OCI-LY1 (cell line): Measurements from ENCODE around the gene SLC16A2.

ENCODE experiments used
- H2AFZ ChIP-seq: fragments of 200-600 bp; sonication (generic), shearing (Covaris generic); 2 replicates; pipeline ENCODE4 v1.6.0; 2014; ENCODE audit warnings: antibody characterized with exemption, mild to moderate bottlenecking, low read length
- H3F3A ChIP-seq: fragments of 200-600 bp; sonication (generic), shearing (Covaris generic); 2 replicates; pipeline ENCODE4 v1.6.0; 2014; ENCODE audit warnings: mild to moderate bottlenecking, antibody characterized with exemption, low read length, moderate library complexity; ENCODE audit not compliant: insufficient read depth
- H3K27ac ChIP-seq: fragments of 200-600 bp; sonication (generic); 2 replicates; pipeline ENCODE4 v1.5.1; 2014; ENCODE audit warnings: low read length, mixed run types, mild to moderate bottlenecking, low read depth; ENCODE audit not compliant: poor library complexity, severe bottlenecking
- H3K27me3 ChIP-seq: fragments of 200-600 bp; sonication (generic); 2 replicates; pipeline ENCODE4 v1.6.0; 2014; ENCODE audit warnings: antibody characterized with exemption, mild to moderate bottlenecking, low read length, moderate library complexity; ENCODE audit not compliant: insufficient read depth
- H3K36me3 ChIP-seq: fragments of 200-600 bp; sonication (generic); 2 replicates; pipeline ENCODE4 v1.6.1; 2014; ENCODE audit warnings: mild to moderate bottlenecking, antibody characterized with exemption, low read length, moderate library complexity, mixed read lengths; ENCODE audit not compliant: insufficient read depth
- H3K4me1 ChIP-seq: fragments of 200-600 bp; sonication (generic); 2 replicates; pipeline ENCODE4 v1.5.1; 2014; ENCODE audit warnings: mild to moderate bottlenecking, low read length, moderate library complexity; ENCODE audit not compliant: insufficient read depth, severe bottlenecking
- H3K4me2 ChIP-seq: fragments of 200-600 bp; sonication (generic), shearing (Covaris generic); 2 replicates; pipeline ENCODE4 v1.6.1; 2014; ENCODE audit warnings: low read length
- H3K4me3 ChIP-seq: fragments of 200-600 bp; sonication (generic); 2 replicates; pipeline ENCODE4 v1.5.1; 2014; ENCODE audit warnings: low read length, low read depth, mild to moderate bottlenecking, mixed read lengths; ENCODE audit not compliant: poor library complexity, severe bottlenecking
- H3K79me2 ChIP-seq: fragments of 200-600 bp; shearing (Covaris generic); 2 replicates; pipeline ENCODE4 v1.6.1; 2016; ENCODE audit warnings: mixed run types, low read length, mixed read lengths; ENCODE audit not compliant: insufficient read depth
- H3K9ac ChIP-seq: fragments of 200-600 bp; sonication (generic), shearing (Covaris generic); 2 replicates; pipeline ENCODE4 v1.6.1; 2014; ENCODE audit warnings: mild to moderate bottlenecking, low read length, mixed read lengths
- H3K9me2 ChIP-seq: fragments of 200-600 bp; sonication (generic), shearing (Covaris generic); 2 replicates; pipeline ENCODE4 v1.6.1; 2014; ENCODE audit warnings: low read depth, mild to moderate bottlenecking, low read length, mixed read lengths
- H3K9me3 ChIP-seq: fragments of 200-600 bp; shearing (Covaris generic); 2 replicates; pipeline ENCODE4 v1.6.1; 2014; ENCODE audit warnings: low read length, mixed read lengths
- H4K20me1 ChIP-seq: fragments of 200-600 bp; sonication (generic), shearing (Covaris generic); 2 replicates; pipeline ENCODE4 v1.6.0; 2016; ENCODE audit warnings: mild to moderate bottlenecking, low read length; ENCODE audit not compliant: insufficient read depth
- CTCF ChIP-seq: fragments of 200-600 bp; sonication (generic), shearing (Covaris generic); IDR thresholded peaks from 2 replicates; pipeline ENCODE4 v1.5.1; 2017; ENCODE audit warnings: mild to moderate bottlenecking, antibody characterized with exemption, low read length, moderate library complexity, mixed read lengths
- EZH2 ChIP-seq: fragments of 200-600 bp; sonication (generic), shearing (Covaris generic); IDR thresholded peaks from 2 replicates; pipeline ENCODE4 v1.8.0; 2017; ENCODE audit warnings: borderline replicate concordance, mixed run types, mild to moderate bottlenecking, antibody characterized with exemption, low read length, moderate library complexity, mixed read lengths

SLC16A2 gene

GRCh38 chrX:74498924-74499323, 77.6 kb downstream of the SLC16A2 start:
- no peak overlapping the region for H3K4me2 ChIP-seq
- H3K9me3 ChIP-seq: no peaks in the 10 kb centered on the region
- H3K4me1 ChIP-seq: no peaks in the 10 kb centered on the region
- no peak overlapping the region for H3K9ac ChIP-seq
- no peaks in the 10 kb centered on the region for H3K27me3 ChIP-seq
- H3K79me2 ChIP-seq: no peaks in the 10 kb centered on the region
- H2AFZ ChIP-seq: no peak overlapping the region
- no peaks in the 10 kb centered on the region for H3K9me2 ChIP-seq
- TF ChIP-seq EZH2: no peak
- H4K20me1 ChIP-seq: no peaks in the 10 kb centered on the region
- H3F3A ChIP-seq: no peaks in the 10 kb centered on the region
- no peaks in the 10 kb centered on the region for H3K36me3 ChIP-seq
- H3K27ac ChIP-seq: no peak overlapping the region
- H3K4me3 ChIP-seq: no peak overlapping the region

- no peak overlapping the region for H3K9ac ChIP-seq
- H3K27me3 ChIP-seq: no peaks in the 10 kb centered on the region
- no peaks in the 10 kb centered on the region for H4K20me1 ChIP-seq
- TF ChIP-seq EZH2 (no peak), CTCF (no peak)
- no peaks in the 10 kb centered on the region for H3K9me2 ChIP-seq
- no peaks in the 10 kb centered on the region for H3K4me1 ChIP-seq
- no peaks in the 10 kb centered on the region for H3K9me3 ChIP-seq
- H3K4me3 ChIP-seq: no peak overlapping the region
- H3K4me2 ChIP-seq: no peak overlapping the region
- H3K27ac ChIP-seq: no peak overlapping the region
- H3F3A ChIP-seq: no peaks in the 10 kb centered on the region
- no peaks in the 10 kb centered on the region for H3K79me2 ChIP-seq
- no peaks in the 10 kb centered on the region for H3K36me3 ChIP-seq
- no peak overlapping the region for H2AFZ ChIP-seq
These were observed 78.8 kb downstream of the SLC16A2 start for GRCh38 chrX:74500067-74500466.

DNA sequence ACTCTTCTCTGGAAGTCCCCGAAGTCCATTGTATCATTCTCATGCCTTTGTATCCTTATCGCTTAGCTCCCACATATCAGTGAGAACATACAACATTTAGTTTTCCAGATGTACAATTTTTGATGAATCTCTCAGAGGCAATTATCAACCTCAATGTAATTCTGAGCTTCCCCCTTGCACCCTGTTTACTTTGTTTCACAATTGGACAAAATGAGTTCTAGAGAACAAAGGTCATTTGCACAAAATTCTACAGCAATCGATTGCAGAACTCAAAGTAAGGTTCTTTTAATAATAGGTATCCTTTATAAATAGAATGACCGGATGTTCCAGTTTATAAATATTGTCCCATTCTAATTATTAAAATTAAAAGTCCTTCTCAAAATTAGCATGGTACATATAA, 79.3 kb downstream of the SLC16A2 start:
- H3K79me2 ChIP-seq: no peaks in the 10 kb centered on the region
- H3K4me3 ChIP-seq: no peak overlapping the region
- H3K36me3 ChIP-seq: no peaks in the 10 kb centered on the region
- H3F3A ChIP-seq: no peaks in the 10 kb centered on the region
- H2AFZ ChIP-seq: no peak overlapping the region
- no peaks in the 10 kb centered on the region for H3K9me2 ChIP-seq
- no peak overlapping the region for H3K27ac ChIP-seq
- H3K27me3 ChIP-seq: no peaks in the 10 kb centered on the region
- no peaks in the 10 kb centered on the region for H3K9me3 ChIP-seq
- H4K20me1 ChIP-seq: no peaks in the 10 kb centered on the region
- H3K4me1 ChIP-seq: no peaks in the 10 kb centered on the region
- TF ChIP-seq EZH2 (no peak), CTCF (no peak)
- no peak overlapping the region for H3K4me2 ChIP-seq
- no peak overlapping the region for H3K9ac ChIP-seq

DNA sequence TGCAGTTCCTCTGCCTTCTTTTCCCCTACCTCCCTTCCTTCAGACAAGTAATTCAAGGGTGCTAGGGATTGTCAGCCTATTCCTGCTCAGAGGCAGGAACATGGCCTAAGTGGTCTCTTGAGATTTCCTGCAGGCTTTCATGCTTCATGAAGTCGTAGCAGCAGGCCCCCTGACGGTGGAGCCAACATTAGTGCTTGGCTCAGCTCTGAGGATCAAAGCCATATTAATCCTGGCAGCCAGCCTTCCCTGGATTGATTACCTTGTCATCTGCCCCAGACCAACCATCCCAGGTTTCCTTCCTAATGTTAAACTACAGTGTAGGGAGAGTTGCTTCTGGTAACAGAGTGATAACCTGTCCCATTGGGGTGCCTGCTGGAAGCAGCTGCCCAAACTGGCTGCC, 84.1 kb downstream of the SLC16A2 start:
- no peak overlapping the region for H3K27ac ChIP-seq
- H3K36me3 ChIP-seq: no peaks in the 10 kb centered on the region
- no peaks in the 10 kb centered on the region for H3K79me2 ChIP-seq
- TF ChIP-seq EZH2 (no peak), CTCF (no peak)
- H3K27me3 ChIP-seq: no peaks in the 10 kb centered on the region
- H2AFZ ChIP-seq: no peak overlapping the region
- H3K4me2 ChIP-seq: no peak overlapping the region
- H3K9ac ChIP-seq: no peak overlapping the region
- H3K9me3 ChIP-seq: no peaks in the 10 kb centered on the region
- H3F3A ChIP-seq: no peaks in the 10 kb centered on the region
- H3K9me2 ChIP-seq: no peaks in the 10 kb centered on the region
- no peaks in the 10 kb centered on the region for H4K20me1 ChIP-seq
- H3K4me1 ChIP-seq: no peaks in the 10 kb centered on the region
- no peak overlapping the region for H3K4me3 ChIP-seq
